SK-N-DZ (cell line): ENCODE data around the gene CHST14.
"Not testable (repeated sequence)": the region's sequence is repeated elsewhere in the genome, so short reads cannot be mapped to it uniquely, and the experiment has no call there.

ENCODE experiments used
- DNase-seq: peaks from one replicate; pipeline ENCODE4 v3.0.0-alpha.2; 2015; ENCODE audit warnings: low spot score

The CHST14 gene

DNA sequence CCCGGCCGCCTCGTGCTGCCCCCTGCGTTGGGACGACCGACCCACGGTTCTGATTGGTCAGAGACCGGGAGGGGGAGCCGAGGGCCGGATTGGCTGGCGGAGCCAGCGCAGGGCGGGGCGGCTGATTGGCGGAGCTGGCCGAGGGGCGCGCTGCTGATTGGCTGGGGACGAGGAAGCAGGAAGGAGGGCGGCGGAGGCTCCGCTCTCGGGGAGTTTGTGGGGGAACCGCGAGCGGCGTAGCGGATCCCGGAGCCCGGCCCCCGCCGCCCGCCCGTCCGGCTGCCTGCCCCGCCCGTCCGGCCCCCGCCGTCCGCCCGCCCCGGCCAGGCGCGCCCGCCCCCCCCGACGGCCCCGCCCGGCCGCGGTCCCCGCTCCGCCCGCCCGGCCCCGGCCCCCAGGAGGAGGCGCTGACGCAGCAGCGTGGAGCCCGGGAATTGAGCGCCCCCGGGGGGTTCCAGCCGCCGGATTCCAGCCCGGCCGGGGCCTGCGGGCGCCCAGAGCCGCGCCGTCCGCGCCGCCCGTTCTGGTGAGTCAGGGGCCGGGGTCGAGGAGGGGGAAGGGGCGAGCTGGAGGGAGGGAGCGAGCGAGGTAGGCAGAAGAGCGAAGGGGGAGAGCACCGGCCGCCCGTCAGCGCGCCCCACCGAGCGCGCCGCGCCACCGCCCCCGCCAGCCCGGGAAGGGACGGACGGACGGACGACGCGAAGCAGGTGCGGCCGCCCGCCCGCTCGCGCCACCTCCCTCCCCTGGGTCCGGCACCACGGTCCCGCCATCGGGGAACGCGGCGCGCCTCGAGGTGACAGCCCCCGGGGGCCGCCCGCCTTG, 29.8 kb upstream of the CHST14 start, which contains the start of gene BAHD1:
TSS of gene BAHD1 (plus strand) at position 211 of the 822 bp plus-strand sequence. CDS start 17,512 bp downstream, outside the sequence.
- DNase-seq = peak; percentile 94

GRCh38 chr15:40441565-40442531, 28.9 kb upstream of the CHST14 start:
- DNase-seq = no peak

GRCh38 chr15:40443255-40443654, 27.5 kb upstream of the CHST14 start:
- DNase-seq = no peak

- DNase-seq = no peak
Observed at GRCh38 chr15:40443846-40444245, 26.9 kb upstream of the CHST14 start.

DNA sequence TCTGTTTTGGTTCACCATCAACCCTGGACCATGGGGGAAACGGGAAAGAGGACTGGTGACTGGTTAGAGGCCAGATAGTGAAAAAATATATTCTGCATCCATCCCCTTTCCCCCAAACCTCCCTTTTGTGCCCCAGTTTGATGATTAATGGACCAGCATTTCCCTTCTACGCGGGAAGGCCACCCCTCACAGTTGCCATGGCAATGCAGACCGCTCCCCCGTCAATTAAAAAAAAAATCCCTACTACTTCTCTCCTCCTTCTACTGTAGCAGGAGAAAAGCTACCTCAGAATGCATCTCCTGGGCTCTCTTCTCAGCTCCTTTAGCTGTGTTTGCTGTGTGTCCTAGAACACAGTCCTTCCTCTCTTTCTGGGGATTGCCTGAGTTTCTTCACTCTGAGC, 26.0 kb upstream of the CHST14 start:
- DNase-seq = no peak

- DNase-seq = no peak
Observed at GRCh38 chr15:40445421-40445922, 25.3 kb upstream of the CHST14 start.

DNA sequence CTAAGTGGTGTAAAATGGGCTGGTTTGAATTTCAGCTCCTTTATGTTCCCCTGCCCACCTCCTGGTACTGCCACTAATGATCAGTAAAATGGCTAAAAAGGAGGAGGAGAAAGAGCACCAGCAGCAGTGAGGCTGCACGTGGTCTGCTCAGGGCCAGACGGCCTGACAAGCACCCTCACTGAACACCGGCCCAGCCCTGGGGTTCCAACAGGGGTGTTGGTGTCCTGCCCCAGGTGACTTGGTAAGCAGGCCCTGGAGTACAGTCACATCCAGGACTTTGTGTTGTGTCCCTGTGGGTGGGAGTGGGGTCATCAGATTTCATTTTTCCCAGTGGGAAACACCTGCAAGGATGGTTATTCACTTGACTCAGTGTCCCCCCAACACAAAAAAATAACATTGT, 24.6 kb upstream of the CHST14 start:
- no peak for DNase-seq

DNA sequence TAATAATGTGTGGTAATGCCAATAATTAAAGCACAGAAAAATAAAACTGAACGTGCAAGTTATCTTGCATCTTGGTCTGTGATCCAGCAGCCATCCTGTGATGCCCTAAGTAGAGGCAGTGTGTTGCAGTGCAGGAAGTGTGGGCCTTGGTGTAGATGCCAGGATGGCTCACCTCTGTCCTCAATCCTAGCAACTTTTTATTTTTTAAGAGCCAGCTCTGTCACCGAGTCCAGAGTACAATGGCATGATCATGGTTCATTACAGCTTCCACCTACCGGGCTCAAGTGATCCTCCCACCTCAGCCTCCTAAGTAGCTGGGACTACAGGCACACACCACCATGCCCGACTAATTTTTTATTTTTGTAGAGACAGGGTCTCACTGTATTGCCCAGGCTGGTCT, 22.4 kb upstream of the CHST14 start:
- no peak for DNase-seq

DNA sequence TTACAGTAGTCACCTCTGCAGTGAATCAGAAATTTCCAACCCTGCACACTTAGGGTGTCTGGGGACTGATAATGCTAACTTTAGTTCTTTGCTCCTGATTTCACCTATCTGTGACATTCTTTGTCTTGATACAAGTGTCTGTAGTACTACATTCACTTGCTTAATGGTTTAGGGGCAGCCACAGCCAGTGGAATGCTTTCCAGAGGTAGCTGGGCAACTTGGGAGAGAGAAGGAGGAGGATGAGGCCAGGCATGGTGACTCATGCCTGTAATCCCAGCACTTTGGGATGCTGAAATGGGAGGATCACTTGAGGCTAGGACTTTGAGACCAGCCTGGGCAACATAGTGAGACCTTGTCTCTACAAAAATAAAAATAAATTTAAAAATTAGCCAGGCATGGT, 21.5 kb upstream of the CHST14 start:
- no peak for DNase-seq

GRCh38 chr15:40450047-40450446, 20.7 kb upstream of the CHST14 start:
- no peak for DNase-seq

DNA sequence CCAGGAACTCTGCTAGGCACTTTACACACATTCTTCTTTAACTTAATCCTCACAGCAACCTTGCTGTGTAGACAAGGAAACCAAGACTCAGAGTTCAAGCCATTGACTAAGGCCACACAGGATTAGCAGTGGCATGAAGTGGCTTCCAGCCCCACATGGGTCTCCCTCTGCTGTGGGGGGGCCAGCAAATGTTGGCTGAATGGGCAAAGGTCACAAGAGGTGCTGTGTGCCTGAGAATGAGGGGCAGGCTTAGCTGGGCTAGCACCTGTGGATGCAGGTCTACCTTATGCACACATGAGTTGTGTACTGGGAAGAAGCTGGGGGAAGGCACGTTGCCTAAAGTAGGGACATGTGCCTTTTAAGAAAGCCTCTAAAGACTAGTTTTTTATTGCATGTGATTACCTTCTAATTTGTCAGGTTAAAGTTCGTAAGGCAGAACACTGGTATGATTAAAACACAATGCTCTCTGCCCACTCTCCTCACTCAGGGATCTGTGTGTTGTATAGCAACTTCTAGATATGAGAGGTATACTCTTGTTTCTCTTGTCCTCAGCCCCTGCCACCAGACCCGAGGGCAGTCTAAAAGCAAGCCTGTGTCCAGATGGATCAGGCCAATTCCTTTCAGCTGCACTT, 19.1 kb upstream of the CHST14 start:
- no peak for DNase-seq

- no peak for DNase-seq
Observed at GRCh38 chr15:40452296-40453090, 18.3 kb upstream of the CHST14 start.

- DNase-seq = not testable (repeated sequence)
Observed at GRCh38 chr15:40453941-40454340, 16.8 kb upstream of the CHST14 start.

DNA sequence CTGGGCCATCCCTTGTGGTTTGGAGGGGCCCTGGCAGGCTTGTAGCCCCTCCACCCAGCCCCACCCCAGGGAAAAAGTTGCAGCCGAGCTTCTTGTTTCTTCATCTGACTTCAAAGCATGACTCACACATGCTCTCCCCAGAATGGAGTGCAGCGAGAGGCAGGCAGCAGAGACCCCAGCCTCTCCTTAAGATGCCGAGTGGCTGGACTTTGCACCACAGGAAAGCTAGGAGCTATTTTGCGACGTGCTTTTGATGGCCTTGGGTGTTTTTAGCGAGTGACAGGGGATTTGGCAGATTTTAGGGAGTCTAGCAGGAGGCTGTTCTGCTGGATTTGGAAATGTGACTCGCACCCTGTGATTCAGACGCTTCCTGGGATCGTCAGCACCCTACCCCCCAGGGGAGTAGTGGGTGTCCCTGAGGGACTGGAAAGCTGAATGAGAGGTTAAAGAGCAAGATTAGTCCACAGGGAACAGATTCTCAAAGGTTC, 15.8 kb upstream of the CHST14 start:
- no peak for DNase-seq

- DNase-seq = no peak
Observed at GRCh38 chr15:40456299-40456712, 14.5 kb upstream of the CHST14 start.

GRCh38 chr15:40456738-40457137, 14.0 kb upstream of the CHST14 start:
- no peak for DNase-seq

GRCh38 chr15:40458495-40459371, 12.1 kb upstream of the CHST14 start:
- DNase-seq = no peak

DNA sequence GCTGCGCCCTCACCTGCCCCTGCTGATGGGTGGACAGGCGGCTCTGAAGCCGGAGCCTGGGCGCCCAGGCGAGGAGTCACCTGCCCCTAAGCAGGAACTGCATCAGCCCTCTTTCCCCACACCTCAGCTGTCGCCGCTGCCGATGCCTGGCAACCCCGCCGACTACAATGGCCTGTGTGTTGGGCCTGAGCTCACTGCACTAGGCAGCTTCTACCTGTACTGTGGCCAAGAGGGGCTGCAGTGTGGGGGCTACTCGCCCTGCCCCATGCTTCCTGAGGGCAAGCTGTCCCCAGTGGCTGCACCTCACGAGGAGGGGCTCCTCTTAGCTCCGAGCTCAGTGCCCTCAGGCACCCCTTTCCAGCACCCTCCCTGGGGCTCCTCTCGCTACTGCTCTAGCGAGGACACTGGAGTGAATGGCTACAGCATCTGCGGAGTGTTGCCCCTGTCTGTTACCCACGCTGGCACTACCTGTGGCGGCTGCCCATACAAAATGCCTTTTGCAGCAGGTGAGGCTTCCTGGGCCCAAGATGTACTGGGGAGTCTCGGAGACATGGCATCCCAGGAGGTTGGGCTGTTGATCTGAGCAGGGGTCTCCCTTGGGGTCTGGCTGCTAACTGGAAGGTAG, 11.3 kb upstream of the CHST14 start:
- DNase-seq = no peak

GRCh38 chr15:40460404-40460803, 10.4 kb upstream of the CHST14 start:
- DNase-seq = no peak
